GM18502 (cell line): Measurements from ENCODE around the gene PPIE.
A peak's percentile ranks its signal among the peaks of the same experiment; 100 is the strongest.

ENCODE experiments used
- ATAC-seq: cut with Tn5 transposase; IDR thresholded peaks from one replicate; pipeline ENCODE4 v1.9.1; 2021; ENCODE audit warnings: mild to moderate bottlenecking; ENCODE audit not compliant: unreplicated experiment, poor library complexity

The PPIE gene

GRCh38 chr1:39798859-39799769 is 60.4 kb downstream of the PPIE start:
- peak; percentile 82 for ATAC-seq

- ATAC-seq: peak; percentile 66
Measured at GRCh38 chr1:39799770-39800470, 61.2 kb downstream of the PPIE start.

GRCh38 chr1:39800471-39800835 is 61.8 kb downstream of the PPIE start:
- ATAC-seq: no peak

- no peak for ATAC-seq
Measured at GRCh38 chr1:39802496-39803260, 64.0 kb downstream of the PPIE start.

GRCh38 chr1:39805385-39805784 is 66.7 kb downstream of the PPIE start:
- ATAC-seq: no peak

GRCh38 chr1:39808784-39809517 is 70.3 kb downstream of the PPIE start:
- no peak for ATAC-seq

- no peak for ATAC-seq
Measured at GRCh38 chr1:39812913-39813312, 74.2 kb downstream of the PPIE start.
